ENCODE data around the gene RANBP1.
A peak's percentile ranks its signal among the peaks of the same experiment; 100 is the strongest.
"Not testable (repeated sequence)": the region's sequence is repeated elsewhere in the genome, so short reads cannot be mapped to it uniquely, and the experiment has no call there.

Gene RANBP1
- 27.8 to 195 (median 48.3) reads per million in 9 experiments for total RNA-seq

DNA sequence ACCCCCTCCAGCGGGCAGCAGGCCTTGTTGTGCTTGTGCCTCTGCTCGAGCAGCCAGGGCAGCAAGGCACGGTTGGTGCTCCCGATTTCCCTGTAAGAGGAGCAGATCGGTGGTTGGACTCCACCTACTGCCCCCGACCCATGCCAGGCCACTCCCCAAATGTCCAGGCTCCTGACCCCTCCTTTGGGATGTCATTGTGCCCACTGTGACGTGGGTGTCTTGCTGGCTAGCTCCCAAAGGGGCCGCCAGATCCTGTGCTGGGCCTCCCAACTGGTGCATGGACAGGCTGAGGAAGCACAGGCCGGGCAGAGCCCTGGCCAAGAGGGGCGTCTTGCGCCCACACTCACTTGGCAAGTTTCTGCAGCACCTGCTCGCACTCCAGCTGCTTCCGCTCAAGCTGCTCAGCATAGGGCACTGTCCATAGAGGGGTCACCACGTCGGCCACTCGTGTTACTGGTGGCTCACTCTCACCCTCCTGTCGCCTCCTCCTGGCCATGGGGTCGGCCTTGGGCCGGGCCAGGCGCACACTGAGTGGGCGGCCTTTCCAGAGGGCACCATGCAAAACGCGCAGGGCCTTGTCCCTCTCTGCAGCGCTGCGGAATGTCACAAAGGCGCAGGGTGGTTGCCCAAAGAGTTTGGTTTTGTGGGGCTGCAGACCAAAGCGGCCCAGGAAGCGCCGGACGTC is at the start of gene RANBP1:
TSS of gene RANBP1 (plus strand) at position 414 of the 685 bp plus-strand sequence. CDS start at position 495, 81 bp downstream.
- Mint-ChIP-seq H3K27ac (peak within 1 kb of the TSS; percentile 90 to 92), H3K4me1 (ENCODE audit: low read depth in 2 of 2) (peaks cover 20 to 30% of the 10 kb centered on the region in 2 donors)

DNA sequence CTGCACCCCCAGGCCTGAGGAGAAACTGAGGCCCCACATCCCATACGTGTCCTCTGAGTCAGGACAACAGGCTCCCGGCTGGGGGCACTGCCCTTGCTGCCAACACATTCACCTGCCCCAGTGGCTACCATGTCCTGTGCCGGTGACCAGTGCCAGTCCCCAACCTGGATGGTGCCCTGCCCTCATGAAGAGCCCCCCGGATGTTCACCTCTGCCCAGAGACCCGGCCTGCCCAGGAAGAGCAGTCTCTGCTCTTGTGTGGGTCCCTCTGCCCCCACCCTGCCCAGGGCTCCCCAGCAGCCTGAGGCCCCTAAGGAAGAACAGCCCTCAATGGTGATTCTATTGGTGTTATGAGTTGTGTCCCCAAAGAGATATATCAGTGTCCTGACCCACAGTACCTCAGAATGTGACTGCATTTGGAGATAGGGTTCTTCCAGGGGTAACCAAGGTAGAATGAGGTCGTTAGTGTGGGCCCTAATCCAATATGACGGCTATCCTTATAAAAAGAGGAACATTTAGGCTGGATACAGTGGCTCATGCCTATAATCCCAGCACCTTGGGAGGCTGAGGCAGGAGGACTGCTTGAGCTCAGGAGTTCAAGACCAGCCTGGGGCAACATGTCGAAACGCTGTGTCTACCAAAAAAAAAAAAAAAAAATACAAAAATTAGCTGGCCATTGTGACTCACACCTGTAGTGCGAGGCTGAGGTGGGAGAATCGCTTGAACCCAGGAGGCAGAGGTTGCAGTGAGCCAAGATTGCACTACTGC is 49.1 kb upstream of the RANBP1 start:
- no peaks in the 10 kb centered on the region for H3K27me3 Mint-ChIP-seq
- no peaks in the 10 kb centered on the region for H3K9me3 Mint-ChIP-seq
- DNase-seq (no peak), ATAC-seq (replicated peaks) (no peak)
- no peak overlapping the region for H3K4me3 Mint-ChIP-seq
- H3K36me3 Mint-ChIP-seq (ENCODE audit: insufficient read depth), result peaks cover 10% of the 10 kb centered on the region
- H3K4me1 Mint-ChIP-seq (ENCODE audit: low read depth in 2 of 2), result peaks cover 2 to 7% of the 10 kb centered on the region in 2 donors
- H3K27ac Mint-ChIP-seq, result peak overlapping the region in 1 of 2 donors; percentile 4

More for the DNA sequence above, at the start of gene RANBP1:
- DNase-seq (no peak), ATAC-seq (replicated peaks) (no peak)
- peaks cover 60% of the 10 kb centered on the region for H3K36me3 Mint-ChIP-seq (ENCODE audit: insufficient read depth)
- no peaks in the 10 kb centered on the region for H3K9me3 Mint-ChIP-seq
- H3K4me3 Mint-ChIP-seq, result peak within 1 kb of the TSS; percentile 83 to 86
- no peaks in the 10 kb centered on the region for H3K27me3 Mint-ChIP-seq

DNA sequence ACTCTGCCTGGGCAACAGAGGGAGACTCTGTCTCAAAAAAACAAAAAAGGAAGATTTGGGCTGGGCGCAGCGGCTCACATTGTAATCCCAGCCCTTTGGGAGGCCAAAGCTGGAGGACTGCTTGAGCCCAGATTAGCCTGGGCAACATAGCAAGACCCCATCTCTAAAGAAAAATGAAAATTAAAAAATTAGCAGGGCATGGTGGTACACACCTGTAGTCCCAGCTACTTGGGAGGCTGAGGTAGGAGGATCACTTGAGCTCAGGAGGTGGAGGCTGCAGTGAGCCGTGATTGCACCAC is 48.6 kb upstream of the RANBP1 start:
- H3K27ac Mint-ChIP-seq; H3K4me1 Mint-ChIP-seq (ENCODE audit: low read depth in 2 of 2); ATAC-seq (replicated peaks); H3K4me3 Mint-ChIP-seq; DNase-seq; H3K27me3 Mint-ChIP-seq; H3K36me3 Mint-ChIP-seq (ENCODE audit: insufficient read depth); H3K9me3 Mint-ChIP-seq: not testable (repeated sequence)

DNA sequence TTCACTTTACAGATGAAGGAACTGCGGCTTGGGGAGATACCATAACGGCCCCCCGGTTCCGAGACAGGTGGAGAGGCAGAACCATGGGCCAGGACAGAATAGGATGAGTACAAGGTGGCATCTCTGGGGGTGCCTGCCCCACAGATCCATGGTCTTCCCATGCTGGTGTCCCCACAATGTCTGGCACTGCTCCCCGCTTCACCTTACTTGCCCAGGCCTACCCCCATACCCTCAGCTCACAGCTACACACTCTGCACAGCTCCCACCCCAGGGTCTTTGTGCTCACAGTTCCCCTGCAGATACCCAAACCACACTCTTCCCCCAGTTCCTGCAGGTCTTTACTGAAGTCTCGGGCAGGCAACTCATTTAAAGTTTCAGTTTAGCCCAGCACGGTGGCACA is 47.3 kb upstream of the RANBP1 start:
- Mint-ChIP-seq H3K9me3 (no peaks in the 10 kb centered on the region), H3K36me3 (ENCODE audit: insufficient read depth) (peaks cover 4% of the 10 kb centered on the region), H3K4me1 (ENCODE audit: low read depth in 2 of 2) (peaks cover 2 to 4% of the 10 kb centered on the region in 2 donors), H3K4me3 (no peak overlapping the region), H3K27ac (peak overlapping the region in 1 of 2 donors; percentile 57), H3K27me3 (no peaks in the 10 kb centered on the region)
- DNase-seq (no peak), ATAC-seq (replicated peaks) (no peak)

DNA sequence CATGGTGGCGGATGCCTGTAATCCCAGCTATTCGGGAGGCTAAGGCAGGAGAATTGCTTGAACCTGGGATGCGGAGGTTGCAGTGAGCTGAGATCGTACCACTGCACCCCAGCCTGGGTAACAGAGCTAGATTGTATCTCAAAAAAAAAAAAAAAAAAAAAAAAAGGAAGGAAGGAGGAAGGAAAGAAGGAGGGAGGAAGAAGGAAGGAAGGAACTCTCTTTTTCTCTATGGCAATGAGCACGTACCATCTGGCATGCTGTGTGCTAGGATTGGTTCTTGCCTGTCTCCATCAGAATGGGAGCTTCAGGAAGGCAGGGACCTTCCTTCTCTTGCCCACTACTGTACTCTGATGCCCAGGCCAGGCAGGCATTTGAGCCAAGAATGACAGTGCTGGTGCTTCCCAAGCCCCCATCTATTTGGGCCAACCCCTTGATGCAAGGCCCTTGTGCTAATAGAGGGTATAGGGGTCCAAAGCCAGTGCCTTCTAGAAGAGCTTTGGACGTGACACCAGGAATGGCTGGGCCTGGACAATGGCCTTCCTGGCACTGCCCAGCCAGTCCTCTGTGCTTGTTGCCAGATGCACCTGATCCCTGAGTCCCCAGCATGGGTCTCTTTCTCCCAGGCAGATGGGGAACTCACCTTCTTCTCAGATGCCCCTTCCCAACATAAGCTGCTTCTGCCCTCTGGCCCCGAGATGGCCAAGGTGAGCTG is 46.4 kb upstream of the RANBP1 start:
- ATAC-seq (replicated peaks), result no peak
- Mint-ChIP-seq H3K4me3 (no peak overlapping the region), H3K27ac (peak overlapping the region in 1 of 2 donors; percentile 57), H3K9me3 (no peaks in the 10 kb centered on the region), H3K4me1 (ENCODE audit: low read depth in 2 of 2) (peaks cover 2 to 4% of the 10 kb centered on the region in 2 donors), H3K36me3 (ENCODE audit: insufficient read depth) (peaks cover 4% of the 10 kb centered on the region), H3K27me3 (no peaks in the 10 kb centered on the region)
- no peak for DNase-seq

DNA sequence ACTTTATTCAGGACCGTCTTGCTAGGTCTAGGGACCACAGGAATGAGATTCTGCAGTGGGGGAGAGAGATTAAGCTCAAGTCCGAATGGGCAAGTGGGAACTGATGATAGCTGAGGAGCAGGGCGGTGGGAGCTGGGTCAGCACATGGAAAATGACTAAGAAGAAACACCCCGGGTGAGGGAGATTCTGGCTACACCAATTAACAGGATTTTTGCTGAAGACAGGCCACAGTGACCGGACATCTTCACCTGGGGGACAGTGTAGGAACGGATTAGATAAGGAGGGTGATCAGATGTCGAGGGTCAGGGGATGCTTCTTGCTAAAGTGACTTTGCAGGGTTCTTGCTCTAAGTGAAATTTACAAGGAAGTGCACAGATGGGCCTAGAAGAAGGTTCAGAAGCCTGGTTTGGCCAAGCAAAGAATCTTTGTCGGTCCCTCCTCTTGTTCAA is 44.4 kb upstream of the RANBP1 start:
- Mint-ChIP-seq H3K27me3 (no peaks in the 10 kb centered on the region), H3K4me1 (ENCODE audit: low read depth in 2 of 2) (peaks cover 2 to 4% of the 10 kb centered on the region in 2 donors), H3K4me3 (no peak overlapping the region), H3K9me3 (no peaks in the 10 kb centered on the region), H3K27ac (no peak overlapping the region), H3K36me3 (ENCODE audit: insufficient read depth) (peaks cover 4% of the 10 kb centered on the region)
- DNase-seq (no peak), ATAC-seq (replicated peaks) (no peak)

DNA sequence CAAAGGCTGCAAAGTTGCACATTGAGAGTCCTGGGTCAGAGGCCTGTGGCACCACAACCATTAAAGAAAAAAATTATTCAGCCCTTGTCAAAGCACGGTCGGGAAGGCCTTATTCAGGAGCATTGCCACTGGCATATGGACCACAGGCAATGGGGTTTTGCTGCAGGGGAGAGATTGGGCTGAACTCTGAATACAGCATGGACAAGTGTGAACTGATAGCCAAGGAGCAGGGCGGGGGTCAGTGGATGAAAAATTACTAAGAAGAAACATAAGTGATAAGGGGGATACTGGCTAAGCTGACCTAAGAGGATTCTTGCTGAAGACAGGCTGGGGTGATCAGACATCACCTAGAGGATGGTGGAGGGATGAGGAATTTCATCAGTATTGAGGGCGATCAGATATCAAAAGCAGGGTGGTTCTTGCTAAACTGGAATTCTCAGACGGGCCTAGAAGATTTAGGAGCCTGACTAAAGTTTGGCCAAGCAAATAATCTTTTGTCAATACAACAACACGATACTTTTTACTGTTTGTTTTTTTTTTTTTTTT is 39.2 kb upstream of the RANBP1 start:
- DNase-seq, result no peak
- Mint-ChIP-seq H3K36me3 (ENCODE audit: insufficient read depth) (peaks cover 7% of the 10 kb centered on the region), H3K4me3 (no peak overlapping the region), H3K27me3 (no peaks in the 10 kb centered on the region), H3K27ac (no peak overlapping the region), H3K9me3 (no peaks in the 10 kb centered on the region), H3K4me1 (ENCODE audit: low read depth in 2 of 2) (peaks cover 12% of the 10 kb centered on the region in 2 donors)
- ATAC-seq (replicated peaks), result no peak

DNA sequence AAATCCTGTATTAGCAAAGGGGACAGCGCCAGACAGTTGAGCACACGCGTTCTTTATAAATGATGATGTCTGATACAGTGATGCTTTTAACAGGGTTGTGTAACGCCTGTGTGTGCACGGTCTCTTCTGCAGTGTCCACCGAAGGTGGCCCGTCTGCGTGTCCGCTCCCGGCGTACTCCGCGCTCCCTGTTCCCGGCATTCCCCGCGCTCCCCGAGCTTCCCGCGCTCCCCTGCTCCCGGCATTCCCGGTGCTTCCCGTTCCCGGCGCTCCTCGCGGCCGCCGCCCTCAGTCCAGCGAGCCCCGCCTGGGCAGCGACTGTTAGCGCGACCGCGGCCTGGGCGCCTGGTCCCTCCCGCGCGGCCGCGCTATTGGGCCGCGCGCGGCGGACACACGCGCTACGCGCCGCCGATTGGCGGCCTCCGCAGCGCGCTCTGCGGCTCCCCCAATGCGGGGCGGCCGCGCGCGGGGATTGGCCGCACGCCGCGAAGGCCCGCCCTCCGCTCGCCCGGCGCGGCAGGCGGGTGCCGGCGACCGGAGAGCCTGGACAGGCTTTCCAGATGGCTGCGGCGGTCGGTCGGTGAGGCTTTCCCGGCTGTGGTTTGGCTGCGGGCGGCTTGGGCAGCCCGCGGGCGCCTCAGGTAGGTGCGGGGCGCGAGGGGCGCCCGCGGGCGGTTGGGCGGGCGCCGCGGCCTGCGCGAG is 36.0 kb upstream of the RANBP1 start, which contains the start of gene DGCR8:
TSS of gene DGCR8 (plus strand) at position 497 of the 700 bp plus-strand sequence. CDS start 5,723 bp downstream, outside the sequence.
- Mint-ChIP-seq H3K36me3 (ENCODE audit: insufficient read depth) (peaks cover 14% of the 10 kb centered on the region), H3K4me3 (peak within 1 kb of the TSS; percentile 81 to 89), H3K27ac (peak within 1 kb of the TSS; percentile 35 to 90), H3K27me3 (no peaks in the 10 kb centered on the region), H3K9me3 (no peaks in the 10 kb centered on the region), H3K4me1 (ENCODE audit: low read depth in 2 of 2) (peaks cover 38 to 39% of the 10 kb centered on the region in 2 donors)
- ATAC-seq (replicated peaks) (peak; percentile 91), DNase-seq (peak; percentile 51 to 69 (median 59))

DNA sequence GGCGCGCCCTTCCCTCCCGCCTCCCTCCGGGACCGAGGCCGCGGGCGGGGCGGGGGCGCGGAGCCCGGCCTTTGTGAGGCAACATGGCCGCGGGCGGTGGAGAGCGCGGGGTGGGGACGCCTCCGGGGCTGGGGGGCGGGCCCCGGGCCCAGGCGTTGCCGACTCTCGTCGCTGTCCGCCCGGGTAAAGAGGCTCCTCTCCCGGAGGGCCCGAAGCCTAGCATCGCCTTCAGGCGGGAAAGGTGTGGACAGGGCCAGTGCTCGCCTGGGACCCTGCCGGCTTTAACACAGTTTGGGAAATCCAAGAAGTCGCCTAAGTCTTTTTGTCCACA is 35.5 kb upstream of the RANBP1 start:
- peak overlapping the region; percentile 56 to 89 for H3K4me3 Mint-ChIP-seq

DNA sequence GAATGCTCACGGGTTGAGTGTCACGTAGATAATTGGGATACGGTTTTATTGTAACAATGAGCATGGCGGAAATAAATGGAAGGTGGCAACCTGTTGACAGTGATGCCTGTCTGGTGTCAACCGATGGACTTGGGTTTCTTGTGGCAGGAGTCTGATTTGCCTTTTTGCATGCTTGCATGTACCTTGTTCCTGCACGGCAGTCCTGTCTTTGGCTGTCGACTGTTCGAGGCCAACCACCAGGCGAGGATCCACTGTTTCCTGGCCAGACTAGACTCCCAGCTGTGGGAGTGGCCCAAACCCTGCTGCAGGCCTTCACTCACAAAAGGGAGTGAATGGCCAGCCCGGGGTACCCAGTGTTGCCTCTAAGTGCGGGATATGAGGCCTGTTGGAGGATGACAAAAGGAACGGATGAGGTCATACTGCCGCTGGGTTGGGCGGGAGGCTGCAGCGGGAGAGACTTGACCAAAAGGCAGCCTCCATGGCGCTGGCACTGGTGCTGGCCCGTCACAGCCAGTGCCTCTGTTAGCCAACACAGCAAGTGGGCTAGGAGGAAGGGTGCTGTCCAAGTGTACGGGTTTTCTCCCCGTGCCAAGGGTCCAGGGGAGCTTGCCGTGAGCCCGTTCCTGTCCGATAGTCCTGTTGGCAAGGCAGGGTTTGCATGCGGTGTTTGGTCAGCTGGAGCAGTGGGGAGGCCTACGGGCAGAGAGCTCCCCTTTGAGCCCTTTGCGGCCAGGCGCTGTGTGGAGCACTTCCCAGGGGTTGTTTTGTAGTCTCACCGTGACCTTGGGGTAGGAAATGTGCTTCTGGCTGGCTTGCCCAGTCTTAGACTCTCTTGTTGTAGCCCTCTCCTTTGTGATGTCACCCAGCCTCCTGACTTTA is 34.9 kb upstream of the RANBP1 start:
- no peak for DNase-seq
- ATAC-seq (replicated peaks), result no peak
- peaks cover 44% of the 10 kb centered on the region in 2 donors for H3K4me1 Mint-ChIP-seq (ENCODE audit: low read depth in 2 of 2)

More for the DNA sequence above, 35.5 kb upstream of the RANBP1 start:
- DNase-seq (peak; percentile 54 to 55 (median 55)), ATAC-seq (replicated peaks) (peak; percentile 72)
- H3K9me3 Mint-ChIP-seq, result no peaks in the 10 kb centered on the region
- no peaks in the 10 kb centered on the region for H3K27me3 Mint-ChIP-seq
- peaks cover 19% of the 10 kb centered on the region for H3K36me3 Mint-ChIP-seq (ENCODE audit: insufficient read depth)
- H3K27ac Mint-ChIP-seq, result peak overlapping the region; percentile 35 to 90
- H3K4me1 Mint-ChIP-seq (ENCODE audit: low read depth in 2 of 2), result peaks cover 43% of the 10 kb centered on the region in 2 donors

DNA sequence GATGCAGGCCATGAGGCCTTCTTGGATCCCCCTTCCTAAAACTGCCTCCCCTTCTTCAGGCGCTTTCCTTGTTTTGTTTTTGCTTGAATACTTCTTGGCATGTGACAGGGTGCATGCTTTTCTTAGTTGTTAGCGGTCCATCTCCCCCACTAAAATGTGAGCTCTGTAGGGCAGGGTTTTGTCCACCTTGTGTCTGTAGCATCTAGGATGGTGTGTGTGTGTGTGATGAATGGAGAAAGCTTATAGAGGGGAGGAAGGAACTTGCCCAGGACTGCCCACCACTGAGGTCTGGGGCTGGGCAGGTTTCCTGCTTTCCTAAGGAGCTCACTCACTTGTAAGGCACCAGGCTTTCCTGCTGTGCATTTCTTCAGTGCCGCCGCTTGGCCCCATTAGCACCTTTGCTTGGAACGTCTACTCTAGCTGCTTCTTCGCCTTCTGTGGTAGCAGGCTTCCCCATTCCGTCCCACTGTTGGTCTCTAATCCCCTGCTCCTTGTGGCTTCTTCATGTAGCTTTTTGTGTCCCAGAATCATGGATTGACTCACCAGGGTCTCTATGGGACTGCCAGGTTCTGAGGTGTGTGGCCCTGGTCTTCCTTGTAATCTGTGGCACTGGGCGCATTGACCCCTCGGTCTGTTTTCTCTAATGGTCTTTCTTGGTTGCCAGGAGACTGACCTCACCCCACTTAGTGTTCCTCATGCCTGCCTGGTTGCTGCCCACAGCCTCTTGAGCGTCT is 32.6 kb upstream of the RANBP1 start:
- Mint-ChIP-seq H3K27me3 (no peaks in the 10 kb centered on the region), H3K27ac (peak overlapping the region in 1 of 2 donors; percentile 83), H3K36me3 (ENCODE audit: insufficient read depth) (peaks cover 40% of the 10 kb centered on the region), H3K9me3 (no peaks in the 10 kb centered on the region), H3K4me3 (peak overlapping the region; percentile 56 to 63), H3K4me1 (ENCODE audit: low read depth in 2 of 2) (peaks cover 63 to 64% of the 10 kb centered on the region in 2 donors)
- ATAC-seq (replicated peaks), result no peak
- DNase-seq, result no peak

More for the DNA sequence above, 34.9 kb upstream of the RANBP1 start:
- Mint-ChIP-seq H3K27ac (peak overlapping the region; percentile 35 to 90), H3K4me3 (peak overlapping the region; percentile 56 to 89), H3K27me3 (no peaks in the 10 kb centered on the region), H3K9me3 (no peaks in the 10 kb centered on the region), H3K36me3 (ENCODE audit: insufficient read depth) (peaks cover 25% of the 10 kb centered on the region)

Measured in effector memory CD8-positive, alpha-beta T cell (primary cell).